HL-60 (cell line): ENCODE results near the gene ASB10.

Experiments
- DNase-seq, 2 experiments: peaks; one replicate each; pipeline ENCODE4 v3.0.0-alpha.2; 2010 to 2020; ENCODE audit warnings: low read depth in 1 of 2, low spot score in 1 of 2
- H3K27ac ChIP-seq: fragments of 250-450 bp; sonication (Bioruptor Pico); replicated peaks from 2 replicates; pipeline ENCODE4 v1.5.1; 2020; ENCODE audit warnings: mild to moderate bottlenecking, moderate library complexity
- H3K27me3 ChIP-seq: fragments of 250-450 bp; sonication (Bioruptor Pico); 2 replicates; pipeline ENCODE4 v1.5.1; 2021; ENCODE audit warnings: mild to moderate bottlenecking, moderate library complexity; ENCODE audit not compliant: insufficient read depth, poor library complexity, severe bottlenecking
- H3K4me3 ChIP-seq: replicated peaks from 2 replicates; pipeline ENCODE4 v1.5.1; 2011; ENCODE audit warnings: mild to moderate bottlenecking, control low read depth, low read length; ENCODE audit not compliant: insufficient read depth
- CTCF ChIP-seq: IDR thresholded peaks from one replicate; pipeline ENCODE4 v1.5.1; 2011; ENCODE audit warnings: low read length, control low read depth, inconsistent platforms; ENCODE audit not compliant: insufficient read depth
- GABPA ChIP-seq: IDR thresholded peaks from 2 replicates; pipeline ENCODE4 v1.6.1; 2012; ENCODE audit warnings: low read depth
- POLR2AphosphoS5 ChIP-seq: IDR thresholded peaks from 2 replicates; pipeline ENCODE4 v1.6.1; 2012; ENCODE audit warnings: low read depth
- REST ChIP-seq: IDR thresholded peaks from 2 replicates; pipeline ENCODE4 v1.6.1; 2012; ENCODE audit warnings: low read depth; ENCODE audit not compliant: insufficient replicate concordance
- SPI1 ChIP-seq: IDR thresholded peaks from 2 replicates; pipeline ENCODE4 v1.6.1; 2012; ENCODE audit warnings: low read depth, mild to moderate bottlenecking, borderline replicate concordance

Gene ASB10

GRCh38 chr7:151226875-151227782 lies 40.1 kb upstream of the ASB10 start, which contains the start of gene ABCF2:
TSS of gene ABCF2 (minus strand) at chr7:151227205. CDS start at chr7:151226458, 747 bp downstream.
- Histone ChIP-seq H3K27me3 (no peaks in the 10 kb centered on the region), H3K4me3 (peak within 1 kb of the TSS; percentile 86), H3K27ac (peak within 1 kb of the TSS; percentile 61)
- peak; percentile 98 to 99 for DNase-seq
- no peak for TF ChIP-seq GABPA
- TF ChIP-seq POLR2AphosphoS5: peak; percentile 79

GRCh38 chr7:151226560-151226874 lies 39.5 kb upstream of the ASB10 start:
- TF ChIP-seq GABPA: no peak
- no peak for TF ChIP-seq POLR2AphosphoS5
- TF ChIP-seq REST: no peak
- no peak for TF ChIP-seq CTCF
- TF ChIP-seq SPI1: no peak
- Histone ChIP-seq H3K27ac (peak overlapping the region; percentile 61), H3K4me3 (peak overlapping the region; percentile 86), H3K27me3 (no peaks in the 10 kb centered on the region)
- no peak for DNase-seq

- peak; percentile 55 to 56 for DNase-seq
- TF ChIP-seq CTCF (no peak), SPI1 (no peak), REST (no peak), GABPA (no peak), POLR2AphosphoS5 (no peak)
- Histone ChIP-seq H3K27ac (no peak overlapping the region), H3K4me3 (peak overlapping the region; percentile 86), H3K27me3 (no peaks in the 10 kb centered on the region)
Observed at GRCh38 chr7:151225948-151226510, 39.0 kb upstream of the ASB10 start.

- Histone ChIP-seq H3K4me3 (no peak overlapping the region), H3K27me3 (no peaks in the 10 kb centered on the region), H3K27ac (no peak overlapping the region)
- DNase-seq: no peak
- TF ChIP-seq CTCF (no peak), POLR2AphosphoS5 (no peak), REST (no peak), SPI1 (no peak), GABPA (no peak)
Observed at GRCh38 chr7:151223728-151224127, 36.7 kb upstream of the ASB10 start.
